T-helper 2 cell treated with Interferon-gamma antibody and Interleukin-4, amounts not matched to agents 5 μg/mL and 100 μg/mL, for 36 hours (primary cell): ENCODE data around the gene ETFA.

Experiments
- DNase-seq: peaks from one replicate; pipeline ENCODE4 v3.0.0; 2021; ENCODE audit warnings: low spot score
- H3K27ac Mint-ChIP-seq: one replicate; pipeline ENCODE4 v1.8.0; 2021; ENCODE audit warnings: mild to moderate bottlenecking, mixed read lengths
- H3K27me3 Mint-ChIP-seq: one replicate; pipeline ENCODE4 v1.8.0; 2021; ENCODE audit warnings: low read depth, mixed read lengths
- H3K36me3 Mint-ChIP-seq: one replicate; pipeline ENCODE4 v1.8.0; 2021; ENCODE audit warnings: low read depth, mixed read lengths
- H3K4me1 Mint-ChIP-seq: one replicate; pipeline ENCODE4 v1.8.0; 2021; ENCODE audit warnings: low read depth, mixed read lengths
- H3K4me3 Mint-ChIP-seq: one replicate; pipeline ENCODE4 v1.8.0; 2022; ENCODE audit warnings: mild to moderate bottlenecking, moderate library complexity, mixed read lengths
- H3K9me3 Mint-ChIP-seq: one replicate; pipeline ENCODE4 v1.8.0; 2021; ENCODE audit warnings: mixed read lengths

Gene ETFA

GRCh38 chr15:76173317-76173834 lies 137.9 kb downstream of the ETFA start:
- Mint-ChIP-seq H3K27me3 (peaks cover 21% of the 10 kb centered on the region), H3K4me1 (no peaks in the 10 kb centered on the region), H3K36me3 (no peaks in the 10 kb centered on the region)

GRCh38 chr15:76172782-76173181 lies 138.5 kb downstream of the ETFA start:
- H3K27me3 Mint-ChIP-seq: peaks cover 16% of the 10 kb centered on the region
- H3K9me3 Mint-ChIP-seq: no peaks in the 10 kb centered on the region
- H3K4me1 Mint-ChIP-seq: no peaks in the 10 kb centered on the region
- no peak overlapping the region for H3K4me3 Mint-ChIP-seq
- no peaks in the 10 kb centered on the region for H3K36me3 Mint-ChIP-seq
- no peak for DNase-seq
- H3K27ac Mint-ChIP-seq: no peak overlapping the region

More at GRCh38 chr15:76173317-76173834, 137.9 kb downstream of the ETFA start:
- Mint-ChIP-seq H3K27ac (no peak overlapping the region), H3K4me3 (no peak overlapping the region), H3K9me3 (no peaks in the 10 kb centered on the region)
- DNase-seq: no peak

- Mint-ChIP-seq H3K27ac (no peak overlapping the region), H3K36me3 (no peaks in the 10 kb centered on the region), H3K4me3 (no peak overlapping the region), H3K27me3 (peaks cover 10% of the 10 kb centered on the region), H3K4me1 (no peaks in the 10 kb centered on the region), H3K9me3 (no peaks in the 10 kb centered on the region)
- no peak for DNase-seq
These were observed 141.1 kb downstream of the ETFA start for GRCh38 chr15:76169911-76170800.

- Mint-ChIP-seq H3K4me1 (no peaks in the 10 kb centered on the region), H3K27ac (no peak overlapping the region), H3K27me3 (peaks cover 8% of the 10 kb centered on the region), H3K9me3 (no peaks in the 10 kb centered on the region), H3K4me3 (no peak overlapping the region), H3K36me3 (no peaks in the 10 kb centered on the region)
- DNase-seq: no peak
These were observed 142.3 kb downstream of the ETFA start for GRCh38 chr15:76169018-76169417.

GRCh38 chr15:76168237-76168984 lies 142.9 kb downstream of the ETFA start:
- Mint-ChIP-seq H3K9me3 (no peaks in the 10 kb centered on the region), H3K4me3 (no peak overlapping the region), H3K27me3 (peaks cover 6% of the 10 kb centered on the region), H3K4me1 (no peaks in the 10 kb centered on the region), H3K36me3 (no peaks in the 10 kb centered on the region), H3K27ac (no peak overlapping the region)
- no peak for DNase-seq

- Mint-ChIP-seq H3K36me3 (no peaks in the 10 kb centered on the region), H3K27ac (no peak overlapping the region), H3K27me3 (no peaks in the 10 kb centered on the region), H3K4me1 (no peaks in the 10 kb centered on the region), H3K9me3 (no peaks in the 10 kb centered on the region), H3K4me3 (no peak overlapping the region)
- DNase-seq: no peak
These were observed 145.3 kb downstream of the ETFA start for GRCh38 chr15:76165951-76166350.
